Right lobe of liver (tissue), 4 donors: ENCODE data around the gene LSS.

Experiments used
- POLR2A ChIP-seq: fragments of 450-650 bp; IDR thresholded peaks from one replicate; pipeline ENCODE4 v1.6.1; 2017; ENCODE audit warnings: antibody characterized with exemption, mild to moderate bottlenecking
- TF ChIP-seq, protein P1 (sequence below), 4 donors: fragments of 200-600 bp in 3 of 4; fragments of 450-650 bp in 1 of 4; IDR thresholded peaks; one replicate each; pipeline versions ENCODE4 v1.5.1 to v1.8.0; 2016 to 2022; ENCODE audit warnings: antibody characterized with exemption in 4 of 4, mild to moderate bottlenecking in 2 of 4
- donor health status: DM: no; HTN: no; CAD: no.
- donor health status: DM: no; HTN: no; CAD: no.
- donor health status: DM: no; HTN: yes; CAD: no.

DNA sequence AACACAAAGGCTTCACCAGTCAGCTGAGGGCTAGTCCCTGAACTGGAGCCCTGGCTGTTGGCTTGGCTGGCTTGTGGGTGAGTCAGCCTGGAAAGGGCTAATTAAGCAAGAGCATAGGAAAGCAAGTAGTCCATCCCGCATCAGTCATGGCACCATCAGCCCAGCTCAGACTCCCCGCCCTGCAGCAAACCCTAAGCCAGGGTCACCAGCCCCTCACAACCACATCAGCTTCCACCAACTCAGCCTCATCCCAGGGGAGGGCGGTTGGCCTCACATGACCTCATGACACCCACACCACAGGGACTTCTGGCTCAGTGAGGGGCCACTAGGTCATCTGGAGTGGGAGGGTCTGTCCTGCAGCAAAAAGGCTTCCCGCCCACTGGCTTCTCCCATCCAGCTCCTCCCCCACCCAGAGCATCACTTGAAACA lies 37.3 kb downstream of the LSS start:
- TF ChIP-seq, protein P1, sequence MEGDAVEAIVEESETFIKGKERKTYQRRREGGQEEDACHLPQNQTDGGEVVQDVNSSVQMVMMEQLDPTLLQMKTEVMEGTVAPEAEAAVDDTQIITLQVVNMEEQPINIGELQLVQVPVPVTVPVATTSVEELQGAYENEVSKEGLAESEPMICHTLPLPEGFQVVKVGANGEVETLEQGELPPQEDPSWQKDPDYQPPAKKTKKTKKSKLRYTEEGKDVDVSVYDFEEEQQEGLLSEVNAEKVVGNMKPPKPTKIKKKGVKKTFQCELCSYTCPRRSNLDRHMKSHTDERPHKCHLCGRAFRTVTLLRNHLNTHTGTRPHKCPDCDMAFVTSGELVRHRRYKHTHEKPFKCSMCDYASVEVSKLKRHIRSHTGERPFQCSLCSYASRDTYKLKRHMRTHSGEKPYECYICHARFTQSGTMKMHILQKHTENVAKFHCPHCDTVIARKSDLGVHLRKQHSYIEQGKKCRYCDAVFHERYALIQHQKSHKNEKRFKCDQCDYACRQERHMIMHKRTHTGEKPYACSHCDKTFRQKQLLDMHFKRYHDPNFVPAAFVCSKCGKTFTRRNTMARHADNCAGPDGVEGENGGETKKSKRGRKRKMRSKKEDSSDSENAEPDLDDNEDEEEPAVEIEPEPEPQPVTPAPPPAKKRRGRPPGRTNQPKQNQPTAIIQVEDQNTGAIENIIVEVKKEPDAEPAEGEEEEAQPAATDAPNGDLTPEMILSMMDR (IDR thresholded peaks at IDR 0.05): no peak
- TF ChIP-seq POLR2A: no peak
